ENCODE measurements around the gene KRT32.

KRT32 gene

DNA sequence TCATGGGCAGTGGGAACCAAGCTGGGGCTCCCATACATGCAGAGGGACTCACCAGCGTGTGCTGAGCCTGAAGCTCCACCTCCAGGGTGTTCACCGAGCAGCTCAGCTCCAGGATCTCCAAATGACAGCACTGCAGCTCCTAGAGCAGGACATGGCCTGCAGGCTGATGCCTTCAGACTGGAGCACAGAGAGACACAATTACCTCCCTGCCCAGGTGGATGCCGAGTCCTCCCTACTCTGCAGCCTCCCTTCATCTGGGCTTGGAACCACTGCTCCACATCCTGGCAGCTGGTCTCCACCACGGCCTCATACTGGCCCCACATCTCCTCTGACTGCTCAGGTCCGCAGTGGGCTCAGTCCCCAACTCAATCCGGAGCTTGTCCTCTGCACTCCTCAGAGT is 18.2 kb downstream of the KRT32 start:
- TF ChIP-seq, protein P1, sequence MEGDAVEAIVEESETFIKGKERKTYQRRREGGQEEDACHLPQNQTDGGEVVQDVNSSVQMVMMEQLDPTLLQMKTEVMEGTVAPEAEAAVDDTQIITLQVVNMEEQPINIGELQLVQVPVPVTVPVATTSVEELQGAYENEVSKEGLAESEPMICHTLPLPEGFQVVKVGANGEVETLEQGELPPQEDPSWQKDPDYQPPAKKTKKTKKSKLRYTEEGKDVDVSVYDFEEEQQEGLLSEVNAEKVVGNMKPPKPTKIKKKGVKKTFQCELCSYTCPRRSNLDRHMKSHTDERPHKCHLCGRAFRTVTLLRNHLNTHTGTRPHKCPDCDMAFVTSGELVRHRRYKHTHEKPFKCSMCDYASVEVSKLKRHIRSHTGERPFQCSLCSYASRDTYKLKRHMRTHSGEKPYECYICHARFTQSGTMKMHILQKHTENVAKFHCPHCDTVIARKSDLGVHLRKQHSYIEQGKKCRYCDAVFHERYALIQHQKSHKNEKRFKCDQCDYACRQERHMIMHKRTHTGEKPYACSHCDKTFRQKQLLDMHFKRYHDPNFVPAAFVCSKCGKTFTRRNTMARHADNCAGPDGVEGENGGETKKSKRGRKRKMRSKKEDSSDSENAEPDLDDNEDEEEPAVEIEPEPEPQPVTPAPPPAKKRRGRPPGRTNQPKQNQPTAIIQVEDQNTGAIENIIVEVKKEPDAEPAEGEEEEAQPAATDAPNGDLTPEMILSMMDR (IDR thresholded peaks at IDR 0.05; ENCODE audit: extremely low read depth, missing control alignments) = no peak
- no peak for DNase-seq (ENCODE audit: low spot score)

GRCh38 chr17:41448506-41448905 is 18.7 kb downstream of the KRT32 start:
- no peak for DNase-seq (ENCODE audit: low spot score)
- TF ChIP-seq, protein P1 (IDR thresholded peaks at IDR 0.05; ENCODE audit: extremely low read depth, missing control alignments) = no peak

GRCh38 chr17:41446806-41447205 is 20.4 kb downstream of the KRT32 start:
- TF ChIP-seq, protein P1 (IDR thresholded peaks at IDR 0.05; ENCODE audit: extremely low read depth, missing control alignments) = no peak
- no peak for DNase-seq (ENCODE audit: low spot score)

GRCh38 chr17:41444640-41445039 is 22.5 kb downstream of the KRT32 start:
- no peak for DNase-seq (ENCODE audit: low spot score)
- TF ChIP-seq, protein P1 (IDR thresholded peaks at IDR 0.05; ENCODE audit: extremely low read depth, missing control alignments) = no peak

DNA sequence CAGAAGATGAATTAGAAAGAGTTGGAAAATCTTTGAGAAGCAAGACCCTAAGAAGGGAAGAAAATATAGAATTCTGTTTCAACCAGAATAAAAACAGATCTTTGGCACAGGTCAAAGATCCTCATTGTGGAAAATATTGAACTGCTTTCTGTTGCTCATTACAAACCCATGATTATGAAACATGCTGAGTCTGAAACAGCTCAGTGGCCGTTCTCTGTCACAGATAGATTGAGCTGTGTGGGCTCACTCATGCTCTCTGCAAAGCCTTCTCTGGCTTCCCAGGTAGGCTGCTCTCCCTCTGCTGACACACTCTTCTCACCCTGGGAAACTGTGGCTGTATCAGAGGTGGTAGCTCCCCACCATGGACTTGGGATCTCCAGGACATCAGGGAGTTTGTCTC is 23.0 kb downstream of the KRT32 start:
- DNase-seq (ENCODE audit: low spot score) = no peak
- TF ChIP-seq, protein P1 (IDR thresholded peaks at IDR 0.05; ENCODE audit: extremely low read depth, missing control alignments) = no peak

GRCh38 chr17:41442739-41443138 is 24.4 kb downstream of the KRT32 start:
- DNase-seq (ENCODE audit: low spot score) = no peak
- TF ChIP-seq, protein P1 (IDR thresholded peaks at IDR 0.05; ENCODE audit: extremely low read depth, missing control alignments) = no peak

DNA sequence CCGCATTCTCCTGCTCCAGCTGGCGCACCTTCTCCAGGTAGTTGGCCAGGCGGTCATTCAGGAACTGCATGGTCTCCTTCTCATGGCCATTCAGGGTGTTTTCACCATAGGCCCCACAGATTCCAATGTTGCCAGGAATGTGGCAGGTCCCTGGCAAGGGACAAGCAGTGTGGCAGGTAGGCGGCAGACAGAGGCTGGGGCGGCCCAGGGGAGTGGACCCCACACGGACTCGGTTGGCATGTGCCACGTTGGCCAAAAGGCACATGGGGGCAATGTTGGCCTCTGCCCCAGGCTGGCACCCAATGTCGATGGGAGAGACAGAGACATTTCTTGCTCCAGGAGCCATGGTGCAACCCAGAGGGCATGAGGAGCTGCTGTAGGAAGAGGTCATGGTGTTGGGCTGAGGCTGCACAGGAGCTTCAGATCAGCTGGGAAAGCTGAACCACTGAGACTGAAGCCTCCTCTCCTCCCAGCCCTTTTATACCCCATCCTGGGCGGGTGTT is 26.6 kb downstream of the KRT32 start, which contains the start of gene KRT38:
Gene KRT38 (minus strand): TSS at position 453 of the 503 bp plus-strand sequence. CDS start 62 bp downstream, at position 391.
- TF ChIP-seq, protein P1 (IDR thresholded peaks at IDR 0.05; ENCODE audit: extremely low read depth, missing control alignments) = no peak
- DNase-seq (ENCODE audit: low spot score) = no peak

All from GM20000 (cell line).